Ovary (tissue), 3 donors: ENCODE results near the gene CCN2.

Experiments
- EP300 ChIP-seq: sonication (generic); formaldehyde crosslinking; IDR thresholded peaks from one replicate; pipeline ENCODE4 v1.6.1; 2017; ENCODE audit warnings: antibody characterized with exemption
- POLR2A ChIP-seq: fragments of 450-650 bp; IDR thresholded peaks from one replicate; pipeline ENCODE4 v1.6.1; 2017; ENCODE audit warnings: antibody characterized with exemption, mild to moderate bottlenecking, moderate library complexity
- TF ChIP-seq, protein P1 (sequence below), 3 donors: fragments of 450-650 bp in 2 of 3; fragments of 200-600 bp in 1 of 3; IDR thresholded peaks; one replicate each; pipeline versions ENCODE4 v1.5.1 to v1.8.0; 2016 to 2022; ENCODE audit warnings: antibody characterized with exemption in 3 of 3, mild to moderate bottlenecking in 1 of 3
- donor health status: DM: no; HTN: no; CAD: no.

- no peak for TF ChIP-seq POLR2A
- TF ChIP-seq, protein P1, sequence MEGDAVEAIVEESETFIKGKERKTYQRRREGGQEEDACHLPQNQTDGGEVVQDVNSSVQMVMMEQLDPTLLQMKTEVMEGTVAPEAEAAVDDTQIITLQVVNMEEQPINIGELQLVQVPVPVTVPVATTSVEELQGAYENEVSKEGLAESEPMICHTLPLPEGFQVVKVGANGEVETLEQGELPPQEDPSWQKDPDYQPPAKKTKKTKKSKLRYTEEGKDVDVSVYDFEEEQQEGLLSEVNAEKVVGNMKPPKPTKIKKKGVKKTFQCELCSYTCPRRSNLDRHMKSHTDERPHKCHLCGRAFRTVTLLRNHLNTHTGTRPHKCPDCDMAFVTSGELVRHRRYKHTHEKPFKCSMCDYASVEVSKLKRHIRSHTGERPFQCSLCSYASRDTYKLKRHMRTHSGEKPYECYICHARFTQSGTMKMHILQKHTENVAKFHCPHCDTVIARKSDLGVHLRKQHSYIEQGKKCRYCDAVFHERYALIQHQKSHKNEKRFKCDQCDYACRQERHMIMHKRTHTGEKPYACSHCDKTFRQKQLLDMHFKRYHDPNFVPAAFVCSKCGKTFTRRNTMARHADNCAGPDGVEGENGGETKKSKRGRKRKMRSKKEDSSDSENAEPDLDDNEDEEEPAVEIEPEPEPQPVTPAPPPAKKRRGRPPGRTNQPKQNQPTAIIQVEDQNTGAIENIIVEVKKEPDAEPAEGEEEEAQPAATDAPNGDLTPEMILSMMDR (IDR thresholded peaks at IDR 0.05): no peak
- TF ChIP-seq EP300: no peak
Observed at GRCh38 chr6:131981624-131981978, 30.4 kb upstream of the CCN2 start.
